HG03060 (cell line): ENCODE data around the gene KLRF2.
"Not testable (repeated sequence)": the region's sequence is repeated elsewhere in the genome, so short reads cannot be mapped to it uniquely, and the experiment has no call there.

ENCODE experiments used
- ATAC-seq: cut with Tn5 transposase; IDR thresholded peaks from one replicate; pipeline ENCODE4 v1.9.1; 2021; ENCODE audit warnings: low read depth, moderate number of reproducible peaks; ENCODE audit not compliant: unreplicated experiment

The KLRF2 gene, protein sequence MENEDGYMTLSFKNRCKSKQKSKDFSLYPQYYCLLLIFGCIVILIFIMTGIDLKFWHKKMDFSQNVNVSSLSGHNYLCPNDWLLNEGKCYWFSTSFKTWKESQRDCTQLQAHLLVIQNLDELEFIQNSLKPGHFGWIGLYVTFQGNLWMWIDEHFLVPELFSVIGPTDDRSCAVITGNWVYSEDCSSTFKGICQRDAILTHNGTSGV

DNA sequence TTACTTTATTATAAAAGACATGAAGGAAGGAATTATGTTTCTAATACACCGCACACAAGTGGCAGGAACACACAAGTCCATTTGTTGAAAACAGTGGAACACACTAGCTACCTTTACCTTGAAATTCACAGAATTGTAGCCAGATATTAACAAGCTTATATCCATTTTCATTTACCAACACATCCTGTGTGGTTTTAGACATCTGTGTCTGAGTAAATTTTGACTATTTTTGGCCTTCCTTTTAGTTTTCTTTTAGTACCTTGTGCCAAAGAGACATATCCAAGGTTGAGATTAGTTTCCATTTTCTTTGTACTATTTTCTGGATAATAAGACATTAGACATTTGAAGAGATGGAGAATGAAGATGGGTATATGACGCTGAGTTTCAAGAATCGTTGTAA is at the start of gene KLRF2:
Gene KLRF2 (plus strand): TSS at position 244 of the 400 bp plus-strand sequence. CDS start 107 bp downstream, at position 351.
- no peak for ATAC-seq

DNA sequence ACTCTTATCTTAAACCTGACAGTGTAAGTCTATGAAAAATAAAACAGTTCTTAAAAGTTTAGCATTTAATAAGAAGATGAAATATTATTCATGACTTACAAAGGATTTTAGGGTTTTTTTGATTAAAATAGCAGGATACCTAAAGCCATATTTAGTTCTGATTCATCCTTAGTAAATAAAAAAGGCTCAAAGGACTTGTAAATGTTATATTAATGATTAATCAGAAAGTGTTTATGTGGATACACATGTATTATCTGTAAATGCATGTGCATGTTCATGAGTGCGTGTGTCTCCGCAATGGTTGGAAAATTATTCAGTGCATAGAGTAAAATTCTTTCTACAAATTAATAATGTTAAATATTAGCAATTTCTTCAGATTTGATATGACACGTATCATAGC is 49.6 kb upstream of the KLRF2 start:
- ATAC-seq = no peak

DNA sequence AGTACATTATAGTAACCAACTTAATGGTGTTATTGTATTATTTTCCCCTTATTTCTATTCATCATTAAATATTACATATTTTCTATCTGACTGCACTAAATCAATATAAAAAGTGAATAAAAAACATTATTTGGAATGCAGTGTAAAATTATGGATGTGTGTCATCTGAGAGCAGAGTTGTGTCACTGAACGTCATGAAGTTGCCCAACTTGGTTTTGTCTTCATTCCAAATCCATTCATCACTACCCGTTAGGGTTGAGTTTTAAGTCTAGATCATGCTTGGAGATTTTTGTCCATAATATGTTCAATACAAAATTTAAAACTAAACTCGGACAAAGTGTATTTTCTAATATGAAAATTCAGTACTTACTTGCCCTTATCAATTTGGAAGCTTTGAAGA is 37.9 kb upstream of the KLRF2 start:
- ATAC-seq = no peak

DNA sequence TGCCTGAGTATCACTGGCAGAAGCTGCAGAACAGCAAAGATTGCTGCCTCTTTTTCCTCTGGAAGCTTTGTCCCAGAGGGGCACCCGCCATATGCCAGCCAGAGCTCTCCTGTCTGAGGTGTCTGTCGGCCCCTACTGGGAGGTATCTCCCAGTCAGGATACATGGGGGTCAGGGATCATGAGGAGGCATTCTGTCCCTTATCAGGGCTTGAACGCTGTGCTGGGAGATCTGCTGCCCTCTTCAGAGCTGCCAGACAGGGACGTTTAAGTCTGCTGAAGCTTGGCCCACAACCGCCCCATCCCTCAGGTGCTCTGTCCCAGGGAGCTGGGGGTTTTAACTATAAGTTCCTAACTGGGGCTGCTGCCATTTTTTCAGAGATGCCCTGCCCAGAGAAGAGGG is 32.4 kb upstream of the KLRF2 start:
- no peak for ATAC-seq

DNA sequence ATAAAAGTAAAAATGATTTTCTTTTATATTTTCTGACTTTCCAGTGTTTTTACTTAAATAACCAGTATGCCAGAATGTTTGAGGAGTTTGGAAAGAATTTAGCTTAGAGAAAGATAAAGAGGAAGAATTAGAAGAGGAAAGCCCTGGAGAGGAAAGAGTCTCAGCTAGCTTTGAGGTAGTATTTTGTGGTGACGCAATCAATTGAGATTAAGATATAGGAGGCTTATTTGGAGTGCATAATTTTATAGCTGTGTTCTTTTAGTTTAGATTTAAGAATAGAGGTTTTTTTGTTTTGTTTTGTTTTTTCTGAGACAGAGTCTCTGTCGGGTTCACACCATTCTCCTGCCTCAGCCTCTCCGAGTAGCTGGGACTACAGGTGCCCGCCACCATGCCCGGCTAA is 30.2 kb upstream of the KLRF2 start:
- no peak for ATAC-seq

DNA sequence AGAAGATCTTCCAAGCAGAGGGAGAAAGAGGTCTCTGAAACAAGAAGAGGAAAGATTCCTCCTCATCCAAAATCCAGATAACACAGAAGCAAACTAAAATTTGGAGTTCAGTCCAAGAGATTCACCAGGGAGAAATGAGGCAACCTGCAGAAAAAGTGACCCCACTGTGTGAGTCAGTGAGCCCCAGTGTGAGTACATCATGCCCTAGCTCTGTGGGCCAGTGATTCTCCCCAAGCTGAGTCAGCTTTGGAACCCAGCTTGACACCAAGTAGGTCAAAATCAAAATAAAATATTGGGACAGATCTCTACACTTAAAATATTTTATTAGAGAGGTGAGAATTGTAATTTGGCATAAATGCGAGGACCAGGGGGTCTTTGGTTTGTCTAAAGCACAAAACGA is 29.4 kb upstream of the KLRF2 start:
- no peak for ATAC-seq

DNA sequence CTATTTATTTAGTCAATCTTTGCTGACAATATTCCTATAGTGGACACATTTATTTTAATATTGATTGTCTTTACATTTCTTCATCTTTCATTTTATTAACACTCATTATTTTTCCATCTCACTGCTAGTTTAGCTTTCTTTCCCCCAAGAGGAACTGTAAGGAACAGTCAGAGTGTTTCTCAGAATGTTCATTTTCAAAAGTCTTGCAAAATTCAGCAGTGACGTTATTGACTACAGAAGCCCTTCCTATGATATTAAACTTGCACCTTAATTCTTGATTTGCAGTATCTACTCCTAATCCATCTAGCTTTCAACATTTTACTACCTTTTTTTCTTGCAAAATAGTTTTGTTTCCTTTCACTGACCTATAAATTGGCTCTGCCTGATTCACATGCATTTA is 25.1 kb upstream of the KLRF2 start:
- no peak for ATAC-seq

DNA sequence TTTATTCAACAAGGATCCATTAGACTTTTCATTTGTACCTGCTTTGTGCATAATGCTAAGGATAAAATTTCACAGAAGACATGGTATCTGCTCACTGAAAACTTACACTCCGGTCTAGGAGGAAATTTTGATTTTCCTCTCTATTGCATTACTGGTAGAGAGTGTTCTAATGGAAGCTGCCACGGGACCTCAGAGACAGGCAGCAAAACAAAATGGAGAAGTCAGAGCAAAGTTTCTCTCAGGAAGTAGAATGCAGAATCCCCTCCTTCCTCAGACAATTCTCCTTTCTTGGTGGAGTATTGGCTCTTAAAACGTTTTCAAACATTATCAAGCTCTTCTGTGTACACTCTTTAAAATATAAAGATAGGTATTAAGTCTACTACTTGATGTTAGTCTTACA is 24.4 kb upstream of the KLRF2 start:
- ATAC-seq = no peak

DNA sequence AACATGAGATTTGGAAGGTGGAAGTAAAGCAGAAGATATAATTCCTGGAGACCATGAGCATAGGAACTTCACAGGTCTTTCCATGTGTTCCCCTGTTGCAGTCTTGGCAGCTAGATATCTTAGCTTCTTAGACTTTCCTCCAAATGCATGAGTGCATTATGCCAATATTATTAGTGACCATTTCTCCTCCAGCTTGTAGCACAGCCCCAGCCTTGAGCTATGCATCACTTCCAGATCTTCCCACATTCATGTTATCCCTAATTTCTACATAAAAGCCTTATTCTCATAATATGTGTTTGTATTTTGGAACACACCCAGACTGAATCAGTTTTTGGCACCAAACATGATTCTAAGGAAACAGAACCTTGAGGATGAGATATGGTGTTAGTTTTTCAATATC is 23.2 kb upstream of the KLRF2 start:
- ATAC-seq = no peak

DNA sequence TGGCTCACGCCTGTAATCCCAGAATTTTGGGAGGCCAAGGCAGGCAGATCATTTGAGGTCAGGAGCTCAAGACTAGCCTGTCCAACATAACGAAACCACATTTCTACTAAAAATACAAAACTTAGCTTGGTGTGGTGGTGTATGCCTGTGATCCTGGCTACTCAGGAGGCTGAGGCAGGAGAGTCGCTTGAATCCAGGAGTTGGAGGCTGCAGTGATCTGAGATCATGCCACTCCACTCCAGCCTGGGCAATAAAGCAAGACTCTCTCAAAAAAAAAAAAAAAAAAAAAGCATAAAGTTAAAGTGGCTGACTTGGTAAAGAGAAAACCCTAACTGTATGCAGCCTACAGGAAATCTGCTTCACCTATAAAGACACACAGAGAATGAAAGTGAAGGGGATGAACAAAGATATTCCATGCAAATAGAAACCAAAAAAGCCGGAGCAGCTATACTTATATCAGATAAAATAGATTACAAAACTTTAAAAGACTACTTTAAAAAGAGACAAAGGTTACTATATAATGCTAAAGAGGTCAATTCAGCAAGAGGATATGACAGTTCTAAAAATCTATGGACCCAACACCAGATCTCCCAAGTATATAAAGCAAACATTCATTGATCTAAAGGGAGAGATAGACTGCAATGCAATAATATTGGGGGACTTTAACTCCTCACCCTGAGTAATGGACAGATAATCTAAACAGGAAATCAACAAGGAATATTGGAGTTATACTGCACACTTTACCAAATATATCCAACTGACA is 16.2 kb upstream of the KLRF2 start:
- ATAC-seq = no peak

DNA sequence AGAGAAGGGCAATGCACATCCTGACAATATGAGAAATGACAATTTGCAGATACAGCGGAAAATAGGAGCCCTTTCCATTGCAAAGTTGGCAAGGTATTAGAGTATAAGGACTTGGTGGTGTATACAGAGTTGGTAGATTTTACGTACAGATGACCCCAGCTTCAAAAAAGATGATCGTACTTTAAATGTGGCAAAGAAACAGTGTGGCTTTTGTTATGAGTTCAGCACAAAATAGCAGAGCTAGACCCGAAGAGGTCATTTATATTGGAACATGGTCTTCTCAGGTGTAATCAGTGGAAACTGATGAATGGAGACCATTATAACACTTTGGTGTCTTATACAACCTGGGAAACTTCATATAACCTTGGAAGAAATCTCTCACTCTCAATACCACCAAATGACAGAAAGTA is 14.4 kb upstream of the KLRF2 start:
- ATAC-seq = no peak

DNA sequence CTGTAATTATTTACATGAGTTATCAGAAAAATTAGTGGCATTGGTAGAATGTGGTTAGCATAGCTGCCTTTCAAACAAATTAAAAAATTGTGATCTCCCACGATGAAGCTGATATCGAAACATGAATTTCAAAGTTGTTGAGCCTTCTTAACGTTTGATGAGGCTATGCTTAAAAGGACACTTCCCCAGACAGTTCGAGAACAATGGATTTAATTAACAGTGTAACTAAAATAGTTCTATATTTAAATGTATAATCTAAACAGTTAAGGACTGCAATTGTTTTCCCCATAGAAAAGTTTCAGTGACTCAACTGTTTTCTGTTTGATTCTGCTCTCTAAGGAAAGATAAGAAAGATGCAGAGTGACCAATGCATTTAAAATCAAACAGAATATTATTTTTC is 13.8 kb upstream of the KLRF2 start:
- ATAC-seq = no peak

DNA sequence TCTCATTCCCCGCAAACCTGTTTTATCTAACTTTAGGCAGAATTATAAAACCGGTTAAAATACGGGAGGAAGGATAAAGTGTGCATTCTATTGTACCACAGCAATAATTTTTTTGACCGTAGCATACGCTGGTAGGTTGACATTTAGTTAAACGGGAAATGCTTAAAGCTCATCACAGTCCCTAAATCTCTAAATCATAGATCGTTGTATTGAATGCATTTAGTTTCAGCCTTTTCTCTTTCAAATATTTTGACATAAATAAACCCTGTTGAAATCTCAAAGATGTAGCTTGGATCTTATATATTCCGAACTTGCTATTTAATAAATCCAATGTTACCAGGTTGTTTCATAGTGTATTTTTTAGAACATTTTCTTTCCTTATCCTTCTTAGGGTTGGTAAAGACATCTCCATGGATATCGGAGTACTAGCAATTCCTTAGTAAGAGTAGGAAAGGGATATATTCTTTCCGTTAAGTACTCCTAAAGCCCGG is 12.9 kb upstream of the KLRF2 start:
- no peak for ATAC-seq

DNA sequence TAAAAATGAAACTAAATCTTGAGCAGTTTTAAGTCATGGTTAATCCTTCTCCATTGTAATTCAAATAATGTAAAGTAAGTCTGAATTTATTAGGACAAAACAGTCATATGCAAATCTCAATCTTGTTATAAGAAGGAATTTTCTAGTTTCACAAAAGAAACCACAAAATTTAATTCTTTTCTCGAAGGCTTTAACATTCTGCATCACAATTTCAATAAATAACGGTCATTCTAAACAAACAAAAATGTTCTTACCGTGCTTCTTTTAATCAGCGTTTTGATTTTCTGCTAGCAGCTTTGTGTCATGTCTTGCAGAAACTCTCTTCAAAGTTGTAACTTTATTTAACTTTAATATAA is 12.4 kb upstream of the KLRF2 start:
- ATAC-seq = no peak

DNA sequence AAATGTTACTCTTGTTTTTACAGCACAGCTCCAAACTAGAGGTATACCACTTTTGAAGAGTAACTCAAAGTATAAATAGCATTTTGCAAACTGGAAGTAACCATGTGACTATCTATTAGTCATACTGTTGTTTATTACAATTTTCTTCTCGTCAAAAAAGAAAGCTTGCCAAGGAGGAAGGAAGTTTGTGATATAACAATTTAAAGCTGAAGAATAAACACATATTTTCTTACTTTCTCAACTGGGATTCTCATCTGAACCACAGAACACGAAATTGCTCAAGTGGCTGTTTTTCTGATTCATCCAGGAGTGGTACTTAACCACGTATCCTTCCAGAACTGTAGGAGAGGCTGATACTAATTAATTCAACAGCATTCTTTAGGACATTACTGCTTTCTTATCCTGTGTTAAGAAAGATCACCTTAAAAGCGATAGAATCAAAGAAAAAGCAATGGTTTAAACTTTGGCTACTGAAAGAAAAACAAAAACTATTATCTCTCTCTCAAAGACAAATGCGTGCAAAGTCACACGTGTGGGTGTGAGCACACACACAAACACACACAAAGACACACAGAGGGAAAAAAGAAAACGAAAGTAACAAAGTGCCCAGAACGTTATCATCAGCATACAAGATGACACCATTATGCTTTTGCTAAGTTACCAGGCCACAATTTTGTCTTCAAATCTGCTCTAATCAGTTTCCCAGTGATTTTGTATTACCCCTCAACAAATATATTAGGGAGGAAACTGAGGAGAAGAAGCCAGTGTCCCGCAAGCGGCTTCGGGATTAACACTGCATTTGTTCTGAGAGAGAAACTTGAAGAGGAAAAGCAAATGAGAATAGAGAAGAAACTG is 11.8 kb upstream of the KLRF2 start, which contains the start of gene CLEC2B:
Gene CLEC2B (minus strand): TSS at position 48 of the 855 bp plus-strand sequence.
- no peak for ATAC-seq

DNA sequence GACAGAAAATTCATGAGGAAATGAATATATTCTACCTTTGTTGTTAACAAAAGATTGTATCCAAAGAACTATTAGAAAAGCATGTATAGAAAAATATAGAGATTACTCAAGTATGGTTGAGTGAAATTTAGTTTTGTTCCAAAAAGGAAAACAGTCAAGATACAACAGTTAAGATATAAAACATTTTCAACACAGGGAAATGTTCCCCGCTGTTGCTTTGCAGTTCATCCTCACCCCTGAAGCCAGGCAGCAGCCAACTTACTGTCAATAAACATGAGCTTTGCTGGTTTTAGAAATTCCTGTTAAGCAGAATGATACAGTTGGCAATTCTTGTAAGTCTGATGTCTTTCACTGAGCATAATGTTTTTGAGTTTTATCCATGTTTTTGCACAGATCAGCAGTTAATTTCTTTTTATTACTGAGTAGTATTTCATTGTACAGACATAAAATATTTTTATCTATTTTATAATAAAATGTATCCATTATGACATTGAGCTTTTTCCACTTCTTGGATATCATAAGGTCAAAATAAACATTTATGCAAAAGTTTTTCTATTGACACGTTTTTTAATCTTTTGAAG is 10.9 kb upstream of the KLRF2 start:
- ATAC-seq = no peak

DNA sequence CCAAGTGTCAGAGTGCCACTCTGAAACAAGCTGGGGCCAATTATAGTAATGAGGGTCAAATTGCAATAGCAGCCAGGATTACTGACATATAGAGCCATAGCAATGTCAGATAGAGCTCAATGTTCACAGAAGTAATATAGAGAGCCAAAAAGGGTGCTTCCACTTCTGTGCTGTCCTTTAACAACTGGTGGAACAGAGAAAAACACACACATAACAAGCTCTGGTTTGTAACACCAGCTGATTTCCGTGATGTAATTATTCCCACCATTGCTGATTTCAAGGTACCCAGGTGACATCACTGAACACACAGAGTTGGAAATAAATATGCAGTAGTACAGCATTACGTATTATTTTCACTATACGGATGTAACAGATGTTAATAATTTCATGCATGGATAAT is 9.1 kb upstream of the KLRF2 start:
- ATAC-seq = no peak

DNA sequence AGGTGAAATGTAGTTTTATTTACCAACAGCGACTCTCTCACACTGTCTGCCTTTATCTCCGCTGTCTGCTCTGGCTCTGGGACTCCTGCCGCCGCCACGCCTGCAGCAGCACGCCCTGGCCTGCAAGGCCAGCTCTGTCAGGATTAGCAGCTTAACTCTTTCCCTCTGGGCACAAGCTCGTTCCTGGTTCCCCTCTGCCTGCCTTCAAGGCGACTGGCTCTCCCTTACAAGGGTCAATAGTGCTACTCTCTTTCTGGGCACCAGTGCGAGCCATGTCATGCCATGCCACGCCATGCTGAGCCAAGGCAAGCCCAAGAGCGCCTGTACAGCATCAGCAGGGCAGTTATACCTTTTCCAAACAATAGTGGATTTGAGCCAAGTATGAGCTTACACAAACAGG is 8.5 kb upstream of the KLRF2 start:
- ATAC-seq = no peak

DNA sequence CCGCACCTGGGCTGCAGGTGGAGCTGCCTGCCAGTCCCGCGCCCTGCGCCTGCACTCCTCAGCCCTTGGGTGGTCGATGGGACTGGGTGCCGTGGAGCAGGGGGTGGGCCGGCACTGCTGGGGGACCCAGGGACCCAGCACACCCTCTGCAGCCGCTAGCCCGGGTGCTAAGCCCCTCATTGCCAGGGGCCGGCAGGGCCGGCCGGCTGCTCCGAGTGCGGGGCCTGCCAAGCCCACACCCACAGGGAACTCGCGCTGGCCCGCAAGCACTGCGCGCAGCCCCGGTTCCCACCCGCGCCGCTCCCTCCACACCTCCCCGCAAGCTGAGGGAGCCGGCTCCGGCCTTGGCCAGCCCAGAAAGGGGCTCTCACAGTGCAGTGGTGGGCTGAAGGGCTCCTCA is 5.2 kb upstream of the KLRF2 start:
- ATAC-seq = not testable (repeated sequence)

DNA sequence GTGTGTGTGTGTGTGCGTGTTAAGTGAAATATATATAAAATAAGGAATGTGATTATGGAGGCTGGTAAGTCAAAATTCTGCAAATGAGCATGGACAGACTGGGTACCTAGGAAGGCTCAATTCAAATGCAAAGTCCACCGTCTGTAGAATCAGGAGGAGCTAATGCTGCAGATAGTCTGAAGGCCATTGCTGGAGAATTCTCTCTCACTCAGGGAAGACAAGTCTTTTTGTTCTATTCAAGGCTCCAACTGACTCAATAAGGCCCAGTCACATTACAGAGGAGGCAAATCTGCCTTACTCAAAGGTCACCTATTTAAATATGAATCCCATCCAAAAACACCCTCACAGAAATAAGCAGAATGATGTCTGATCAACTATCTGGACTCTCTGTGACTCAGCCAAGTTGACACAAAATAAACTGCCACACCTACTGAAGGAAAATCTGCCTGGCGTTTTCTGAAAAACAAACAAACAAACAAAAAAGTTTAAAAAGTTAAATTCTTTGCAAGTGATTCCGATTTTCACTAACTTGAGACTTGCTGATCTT is 684 bp upstream of the KLRF2 start:
- no peak for ATAC-seq

DNA sequence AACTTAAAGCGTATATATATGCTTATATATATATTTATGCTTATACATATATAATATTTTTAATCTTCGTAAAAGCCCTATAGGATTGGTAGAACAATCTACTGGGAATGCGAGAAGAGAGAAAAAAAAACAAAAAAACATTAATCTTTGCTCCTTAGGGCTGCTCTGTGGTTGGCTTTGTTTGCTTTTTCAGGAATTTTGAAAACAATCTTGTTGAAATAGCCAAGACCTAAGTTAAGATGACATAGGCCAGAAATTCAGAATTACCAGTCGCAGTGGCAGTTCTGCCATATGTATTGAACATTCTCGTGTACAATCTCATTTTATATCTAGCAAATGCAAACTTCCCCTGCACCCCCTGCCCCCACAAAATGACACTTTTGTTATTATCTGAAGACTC is 699 bp downstream of the KLRF2 start:
- no peak for ATAC-seq
